ENCODE results near the gene KIZ.

The KIZ gene

GRCh38 chr20:21125849-21126580, at the start of gene KIZ:
Gene KIZ, plus strand, starts transcription at chr20:21126082. Its CDS starts 34 bp downstream, at chr20:21126116.
- peak; percentile 96 for DNase-seq (ENCODE audit: low read depth in 2 of 2)

GRCh38 chr20:21077809-21078345, 48.0 kb upstream of the KIZ start:
- no peak for DNase-seq (ENCODE audit: low read depth in 2 of 2)

- DNase-seq (ENCODE audit: low read depth in 2 of 2): no peak
Observed at GRCh38 chr20:21082584-21082983, 43.3 kb upstream of the KIZ start.

GRCh38 chr20:21083825-21084325, 42.0 kb upstream of the KIZ start:
- DNase-seq (ENCODE audit: low read depth in 2 of 2): no peak

GRCh38 chr20:21087862-21088540, 37.9 kb upstream of the KIZ start:
- DNase-seq (ENCODE audit: low read depth in 2 of 2): no peak

- DNase-seq (ENCODE audit: low read depth in 2 of 2): no peak
Observed at GRCh38 chr20:21089391-21089790, 36.5 kb upstream of the KIZ start.

GRCh38 chr20:21090111-21090618, 35.7 kb upstream of the KIZ start:
- DNase-seq (ENCODE audit: low read depth in 2 of 2): no peak

GRCh38 chr20:21090721-21091120, 35.2 kb upstream of the KIZ start:
- DNase-seq (ENCODE audit: low read depth in 2 of 2): no peak

GRCh38 chr20:21092806-21093205, 33.1 kb upstream of the KIZ start:
- DNase-seq (ENCODE audit: low read depth in 2 of 2): no peak

- no peak for DNase-seq (ENCODE audit: low read depth in 2 of 2)
Observed at GRCh38 chr20:21096321-21097043, 29.4 kb upstream of the KIZ start.

GRCh38 chr20:21099751-21100577, 25.9 kb upstream of the KIZ start:
- peak in 1 of 2 experiments; percentile 40 for DNase-seq (ENCODE audit: low read depth in 2 of 2)

GRCh38 chr20:21100578-21101452, 25.1 kb upstream of the KIZ start:
- DNase-seq (ENCODE audit: low read depth in 2 of 2): no peak

- no peak for DNase-seq (ENCODE audit: low read depth in 2 of 2)
Observed at GRCh38 chr20:21101453-21101931, 24.4 kb upstream of the KIZ start.

- no peak for DNase-seq (ENCODE audit: low read depth in 2 of 2)
Observed at GRCh38 chr20:21101932-21102575, 23.8 kb upstream of the KIZ start.

- DNase-seq (ENCODE audit: low read depth in 2 of 2): no peak
Observed at GRCh38 chr20:21102603-21103311, 23.1 kb upstream of the KIZ start.

GRCh38 chr20:21103582-21104465, 22.1 kb upstream of the KIZ start:
- DNase-seq (ENCODE audit: low read depth in 2 of 2): no peak

- DNase-seq (ENCODE audit: low read depth in 2 of 2): no peak
Observed at GRCh38 chr20:21104466-21104761, 21.5 kb upstream of the KIZ start.

- DNase-seq (ENCODE audit: low read depth in 2 of 2): no peak
Observed at GRCh38 chr20:21104921-21105320, 21.0 kb upstream of the KIZ start.

Measured in stimulated activated CD4-positive, alpha-beta T cell treated with anti-CD3 and anti-CD28 coated beads, Interleukin-12 subunit alpha, Interleukin-12 subunit beta, amount 100 ng/mL, for 24 hours (primary cell).